A673 (cell line): ENCODE results near the gene EVA1A. TPM values are rescaled to one million over a fixed set of nuclear protein-coding genes. Genes with fewer than 3 reads are reported as not detected.

ENCODE experiments used
- BruUV-seq: library from RNA; stranded (reverse); fragments of 400-500 nt; replicated peaks from 2 replicates; lab custom pipeline; 2021; lab: Mats Ljungman, UMichigan
- CTCF ChIA-PET: fragments of 300-600 bp; sonication (Branson Sonifier 250); formaldehyde crosslinking; loops from one replicate; lab custom pipeline; 2022; ENCODE audit warnings: antibody characterized with exemption; lab: Charles Lee
- POLR2A ChIA-PET: fragments of 300-600 bp; sonication (Branson Sonifier 250); formaldehyde crosslinking; loops from one replicate; lab custom pipeline; 2022; ENCODE audit warnings: antibody characterized with exemption; ENCODE audit not compliant: low non-redundant PET; lab: Charles Lee
- DNase-seq: peaks from one replicate; pipeline ENCODE4 v3.0.0-alpha.2; 2015; ENCODE audit warnings: low spot score
- H3K27ac ChIP-seq: fragments of 200-600 bp; sonication (generic); 2 replicates; pipeline ENCODE4 v1.5.1; 2016; ENCODE audit warnings: mixed run types, low read depth, mild to moderate bottlenecking, mixed read lengths, antibody characterized with exemption, low read length; ENCODE audit not compliant: poor library complexity, severe bottlenecking
- H3K27me3 ChIP-seq: fragments of 200-600 bp; sonication (generic); replicated peaks from 2 replicates; pipeline ENCODE4 v1.6.1; 2017; ENCODE audit warnings: mixed run types, low read depth, mild to moderate bottlenecking, mixed read lengths, antibody characterized with exemption, low read length; ENCODE audit not compliant: insufficient read depth, poor library complexity
- H3K36me3 ChIP-seq: fragments of 200-600 bp; sonication (generic); 2 replicates; pipeline ENCODE4 v1.6.1; 2016; ENCODE audit warnings: mixed run types, mild to moderate bottlenecking, mixed read lengths, antibody characterized with exemption, low read length; ENCODE audit not compliant: insufficient read depth, poor library complexity, severe bottlenecking
- H3K4me1 ChIP-seq: fragments of 200-600 bp; sonication (generic); 2 replicates; pipeline ENCODE4 v1.6.1; 2017; ENCODE audit warnings: mixed run types, mild to moderate bottlenecking, mixed read lengths, antibody characterized with exemption, low read length; ENCODE audit not compliant: insufficient read depth, poor library complexity, severe bottlenecking
- H3K4me3 ChIP-seq: fragments of 200-600 bp; sonication (generic); 2 replicates; pipeline ENCODE4 v1.5.1; 2016; ENCODE audit warnings: low read depth, mixed run types, mild to moderate bottlenecking, mixed read lengths, low read length; ENCODE audit not compliant: poor library complexity, severe bottlenecking
- H3K9me3 ChIP-seq: fragments of 200-600 bp; sonication (generic); 2 replicates; pipeline ENCODE4 v1.6.1; 2016; ENCODE audit warnings: mixed run types, low read depth, mild to moderate bottlenecking, mixed read lengths, antibody characterized with exemption, low read length; ENCODE audit not compliant: poor library complexity, severe bottlenecking
- EZH2 ChIP-seq: fragments of 200-600 bp; sonication (generic); IDR thresholded peaks from 2 replicates; pipeline ENCODE4 v1.6.1; 2017; ENCODE audit warnings: borderline replicate concordance, low read depth, mild to moderate bottlenecking, mixed read lengths, antibody characterized with exemption, low read length; ENCODE audit not compliant: poor library complexity, severe bottlenecking
- intact Hi-C: fragments of 100-400 bp; cut with micrococcal nuclease; formaldehyde crosslinking; loops from one replicate; pipeline ENCODE4 v1.10.0; 2022; ENCODE audit not compliant: unreplicated experiment
- total RNA-seq: library from RNA; stranded (reverse); gene quantifications from 2 replicates; pipeline ENCODE4 v1.2.3, GENCODE V29; 2021
- TF ChIP-seq, protein P1 (sequence below): fragments of 300-800, 200-600 bp; sonication (generic); conservative IDR thresholded peaks from 2 replicates; pipeline ENCODE4 v1.5.1; 2017; ENCODE audit warnings: low read depth, mild to moderate bottlenecking, antibody characterized with exemption, low read length, moderate library complexity, mixed read lengths

EVA1A gene
- total RNA-seq, 1 experiment from 2014 or later: 4.3 TPM

DNA sequence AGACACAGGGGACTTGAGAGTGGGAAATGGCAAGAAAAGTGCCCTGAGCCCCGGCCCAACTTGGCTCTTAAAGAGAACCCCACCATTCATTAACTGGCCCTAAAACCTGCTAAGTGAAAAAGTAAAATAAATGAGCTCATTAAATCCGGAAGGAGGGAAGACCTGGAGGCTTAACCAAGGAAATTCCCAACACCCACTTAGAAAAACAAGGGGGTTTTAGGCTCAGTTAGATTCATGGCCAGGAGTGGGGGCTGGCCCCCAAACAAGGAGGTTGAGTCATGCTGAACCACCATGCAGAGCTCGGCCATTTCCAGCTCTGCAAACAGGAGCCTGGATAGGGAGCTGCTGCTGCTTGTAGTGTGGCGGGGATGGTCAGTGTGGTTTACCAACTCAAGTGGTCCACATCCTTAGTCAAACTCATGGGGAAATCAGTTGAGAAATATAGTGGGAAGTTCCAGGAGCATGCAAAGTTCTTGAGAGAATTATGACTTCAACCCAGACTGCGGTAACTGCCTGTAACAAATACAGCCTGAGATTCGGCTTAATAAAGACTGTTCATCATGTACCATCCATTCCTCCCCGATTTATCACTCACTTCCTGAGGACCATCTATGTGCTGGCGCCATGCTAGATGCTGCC lies 46.1 kb upstream of the EVA1A start:
- Histone ChIP-seq H3K4me1 (peaks cover 22% of the 10 kb centered on the region), H3K36me3 (no peaks in the 10 kb centered on the region), H3K9me3 (no peaks in the 10 kb centered on the region), H3K27ac (no peak overlapping the region), H3K4me3 (no peak overlapping the region), H3K27me3 (no peaks in the 10 kb centered on the region)
- TF ChIP-seq, protein P1, sequence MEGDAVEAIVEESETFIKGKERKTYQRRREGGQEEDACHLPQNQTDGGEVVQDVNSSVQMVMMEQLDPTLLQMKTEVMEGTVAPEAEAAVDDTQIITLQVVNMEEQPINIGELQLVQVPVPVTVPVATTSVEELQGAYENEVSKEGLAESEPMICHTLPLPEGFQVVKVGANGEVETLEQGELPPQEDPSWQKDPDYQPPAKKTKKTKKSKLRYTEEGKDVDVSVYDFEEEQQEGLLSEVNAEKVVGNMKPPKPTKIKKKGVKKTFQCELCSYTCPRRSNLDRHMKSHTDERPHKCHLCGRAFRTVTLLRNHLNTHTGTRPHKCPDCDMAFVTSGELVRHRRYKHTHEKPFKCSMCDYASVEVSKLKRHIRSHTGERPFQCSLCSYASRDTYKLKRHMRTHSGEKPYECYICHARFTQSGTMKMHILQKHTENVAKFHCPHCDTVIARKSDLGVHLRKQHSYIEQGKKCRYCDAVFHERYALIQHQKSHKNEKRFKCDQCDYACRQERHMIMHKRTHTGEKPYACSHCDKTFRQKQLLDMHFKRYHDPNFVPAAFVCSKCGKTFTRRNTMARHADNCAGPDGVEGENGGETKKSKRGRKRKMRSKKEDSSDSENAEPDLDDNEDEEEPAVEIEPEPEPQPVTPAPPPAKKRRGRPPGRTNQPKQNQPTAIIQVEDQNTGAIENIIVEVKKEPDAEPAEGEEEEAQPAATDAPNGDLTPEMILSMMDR: no peak
- no peak for TF ChIP-seq EZH2
- BruUV-seq: no TSS peak
- ChIA-PET CTCF (no interaction called here), POLR2A (no interaction called here)
- no peak for DNase-seq
- intact Hi-C loops: loop anchor here (10.0 kb wide), 1 partner anchor 552 kb away; no protein-coding TSS in a partner anchor

DNA sequence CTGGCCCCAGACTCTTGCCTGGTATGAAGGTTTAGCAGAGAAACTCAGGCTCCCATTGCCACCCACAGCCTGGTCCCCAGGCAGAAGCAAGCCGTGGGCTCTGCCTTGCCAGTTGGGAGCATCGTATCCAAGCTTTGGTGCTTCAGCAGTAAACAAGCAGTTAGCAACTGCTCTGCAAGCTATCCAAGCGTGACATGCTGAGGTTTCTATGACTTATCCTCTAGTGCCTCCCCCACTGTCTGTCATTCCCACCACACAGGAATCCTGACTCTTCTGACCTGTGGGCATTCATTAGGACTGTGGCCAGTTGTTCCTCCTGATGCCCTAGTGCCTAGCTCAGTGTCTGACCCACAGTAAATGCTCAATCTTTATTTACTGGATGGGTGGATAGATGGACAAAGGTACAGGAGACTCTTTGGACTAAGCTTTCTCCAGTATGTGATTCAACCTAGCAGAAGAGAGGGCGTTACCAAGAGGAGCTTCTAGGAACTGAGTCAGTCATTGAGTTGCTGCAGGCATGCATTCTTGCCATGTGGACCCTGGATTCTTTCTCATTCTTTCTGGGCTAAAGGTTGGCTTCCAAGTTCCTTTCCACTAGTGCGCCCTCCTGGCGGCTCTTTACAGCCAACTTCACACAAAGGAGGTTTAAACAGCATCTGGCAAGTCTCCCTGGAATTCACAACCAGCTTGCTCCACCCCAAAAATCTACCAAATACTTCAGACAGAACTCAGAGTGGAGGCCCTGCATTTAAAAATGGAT lies 45.2 kb upstream of the EVA1A start:
- intact Hi-C loops: loop anchor here (10.0 kb wide), 1 partner anchor 551 kb away; no protein-coding TSS in a partner anchor
- H3K27me3 ChIP-seq: no peaks in the 10 kb centered on the region
- H3K27ac ChIP-seq: no peak overlapping the region
- ChIA-PET CTCF (no interaction called here), POLR2A (no interaction called here)
- BruUV-seq: no TSS peak
- no peaks in the 10 kb centered on the region for H3K36me3 ChIP-seq
- DNase-seq: peak; percentile 70
- peaks cover 22% of the 10 kb centered on the region for H3K4me1 ChIP-seq
- no peaks in the 10 kb centered on the region for H3K9me3 ChIP-seq
- TF ChIP-seq EZH2: no peak
- TF ChIP-seq, protein P1: 0 out of 2 replicates have a peak, but pooled peaks have one; percentile 28
- no peak overlapping the region for H3K4me3 ChIP-seq

DNA sequence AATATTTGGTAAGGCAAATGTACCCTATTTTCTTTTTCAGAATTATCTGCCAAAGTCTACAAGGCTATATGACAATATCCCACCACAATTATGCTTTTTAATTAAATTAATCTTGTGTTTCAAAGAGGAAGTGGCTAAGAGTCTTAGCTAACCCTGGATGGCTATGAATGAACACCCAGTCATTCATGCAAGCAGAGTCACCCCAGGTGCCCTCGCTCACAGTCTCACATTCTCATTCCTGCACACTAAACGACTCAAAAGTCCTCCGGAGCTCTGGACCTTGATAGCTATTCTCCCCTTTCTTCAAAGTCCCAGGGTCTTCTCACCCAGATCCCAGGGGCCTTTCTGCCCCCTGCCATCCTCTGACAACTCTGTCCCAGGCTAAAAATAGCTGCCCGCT lies 43.7 kb upstream of the EVA1A start:
- Histone ChIP-seq H3K36me3 (no peaks in the 10 kb centered on the region), H3K4me3 (no peak overlapping the region), H3K4me1 (peaks cover 22% of the 10 kb centered on the region), H3K27ac (no peak overlapping the region), H3K9me3 (no peaks in the 10 kb centered on the region), H3K27me3 (no peaks in the 10 kb centered on the region)
- POLR2A ChIA-PET: no interaction called here
- no peak for TF ChIP-seq EZH2
- TF ChIP-seq, protein P1: no peak
- intact Hi-C loops: loop anchor here (10.0 kb wide), 1 partner anchor 550 kb away; no protein-coding TSS in a partner anchor
- CTCF ChIA-PET: no interaction called here
- no peak for DNase-seq
- BruUV-seq: no TSS peak
